ENCODE data around the gene RCN2.

The RCN2 gene

GRCh38 chr15:76912430-76912829, 19.1 kb upstream of the RCN2 start:
- H3K36me3 Mint-ChIP-seq (ENCODE audit: low read depth), result no peaks in the 10 kb centered on the region
- no peak for DNase-seq (ENCODE audit: low spot score)
- peaks cover 12% of the 10 kb centered on the region for H3K27me3 Mint-ChIP-seq (ENCODE audit: low read depth)
- no peaks in the 10 kb centered on the region for H3K9me3 Mint-ChIP-seq
- H3K4me1 Mint-ChIP-seq (ENCODE audit: low read depth), result no peaks in the 10 kb centered on the region
- no peak overlapping the region for H3K4me3 Mint-ChIP-seq
- H3K27ac Mint-ChIP-seq, result no peak overlapping the region

- Mint-ChIP-seq H3K27ac (no peak overlapping the region), H3K4me3 (no peak overlapping the region), H3K27me3 (ENCODE audit: low read depth) (peaks cover 20% of the 10 kb centered on the region), H3K4me1 (ENCODE audit: low read depth) (no peaks in the 10 kb centered on the region), H3K9me3 (no peaks in the 10 kb centered on the region), H3K36me3 (ENCODE audit: low read depth) (no peaks in the 10 kb centered on the region)
- no peak for DNase-seq (ENCODE audit: low spot score)
Observed at GRCh38 chr15:76913737-76914136, 17.8 kb upstream of the RCN2 start.

- Mint-ChIP-seq H3K4me3 (no peak overlapping the region), H3K4me1 (ENCODE audit: low read depth) (no peaks in the 10 kb centered on the region)
Observed at GRCh38 chr15:76916369-76916768, 15.2 kb upstream of the RCN2 start.

GRCh38 chr15:76928201-76928600, 3.3 kb upstream of the RCN2 start:
- peaks cover 33% of the 10 kb centered on the region for H3K27me3 Mint-ChIP-seq (ENCODE audit: low read depth)
- H3K36me3 Mint-ChIP-seq (ENCODE audit: low read depth), result peaks cover 5% of the 10 kb centered on the region
- no peak overlapping the region for H3K4me3 Mint-ChIP-seq
- H3K27ac Mint-ChIP-seq, result no peak overlapping the region
- H3K9me3 Mint-ChIP-seq, result no peaks in the 10 kb centered on the region
- H3K4me1 Mint-ChIP-seq (ENCODE audit: low read depth), result peaks cover 15% of the 10 kb centered on the region
- DNase-seq (ENCODE audit: low spot score), result no peak

More at GRCh38 chr15:76916369-76916768, 15.2 kb upstream of the RCN2 start:
- H3K27me3 Mint-ChIP-seq (ENCODE audit: low read depth), result peaks cover 29% of the 10 kb centered on the region
- no peaks in the 10 kb centered on the region for H3K9me3 Mint-ChIP-seq
- H3K36me3 Mint-ChIP-seq (ENCODE audit: low read depth), result no peaks in the 10 kb centered on the region
- no peak for DNase-seq (ENCODE audit: low spot score)
- H3K27ac Mint-ChIP-seq, result no peak overlapping the region

GRCh38 chr15:76929011-76929760, 2.4 kb upstream of the RCN2 start:
- no peak overlapping the region for H3K27ac Mint-ChIP-seq
- H3K4me1 Mint-ChIP-seq (ENCODE audit: low read depth), result peaks cover 19% of the 10 kb centered on the region
- H3K4me3 Mint-ChIP-seq, result no peak overlapping the region
- peaks cover 30% of the 10 kb centered on the region for H3K27me3 Mint-ChIP-seq (ENCODE audit: low read depth)
- H3K9me3 Mint-ChIP-seq, result no peaks in the 10 kb centered on the region
- peaks cover 12% of the 10 kb centered on the region for H3K36me3 Mint-ChIP-seq (ENCODE audit: low read depth)
- no peak for DNase-seq (ENCODE audit: low spot score)

- H3K27ac Mint-ChIP-seq, result peak overlapping the region; percentile 81
- H3K4me3 Mint-ChIP-seq, result peak overlapping the region; percentile 87
- peaks cover 24% of the 10 kb centered on the region for H3K4me1 Mint-ChIP-seq (ENCODE audit: low read depth)
- H3K9me3 Mint-ChIP-seq, result no peaks in the 10 kb centered on the region
- DNase-seq (ENCODE audit: low spot score), result no peak
- peaks cover 17% of the 10 kb centered on the region for H3K27me3 Mint-ChIP-seq (ENCODE audit: low read depth)
- peaks cover 24% of the 10 kb centered on the region for H3K36me3 Mint-ChIP-seq (ENCODE audit: low read depth)
Observed at GRCh38 chr15:76930831-76931396, 635 bp upstream of the RCN2 start.

GRCh38 chr15:76932135-76932966, 802 bp downstream of the RCN2 start:
- Mint-ChIP-seq H3K4me1 (ENCODE audit: low read depth) (peaks cover 24% of the 10 kb centered on the region), H3K27me3 (ENCODE audit: low read depth) (peaks cover 8% of the 10 kb centered on the region), H3K36me3 (ENCODE audit: low read depth) (peaks cover 35% of the 10 kb centered on the region), H3K9me3 (no peaks in the 10 kb centered on the region), H3K4me3 (peak overlapping the region; percentile 88), H3K27ac (peak overlapping the region; percentile 88)
- DNase-seq (ENCODE audit: low spot score), result no peak

- peaks cover 38% of the 10 kb centered on the region for H3K36me3 Mint-ChIP-seq (ENCODE audit: low read depth)
- no peaks in the 10 kb centered on the region for H3K27me3 Mint-ChIP-seq (ENCODE audit: low read depth)
- no peak overlapping the region for H3K4me3 Mint-ChIP-seq
- H3K4me1 Mint-ChIP-seq (ENCODE audit: low read depth), result peaks cover 27% of the 10 kb centered on the region
- DNase-seq (ENCODE audit: low spot score), result no peak
- H3K9me3 Mint-ChIP-seq, result no peaks in the 10 kb centered on the region
- H3K27ac Mint-ChIP-seq, result no peak overlapping the region
Observed at GRCh38 chr15:76935620-76936019, 4.1 kb downstream of the RCN2 start.

- Mint-ChIP-seq H3K27me3 (ENCODE audit: low read depth) (no peaks in the 10 kb centered on the region), H3K4me1 (ENCODE audit: low read depth) (peaks cover 23% of the 10 kb centered on the region), H3K9me3 (no peaks in the 10 kb centered on the region), H3K36me3 (ENCODE audit: low read depth) (peaks cover 38% of the 10 kb centered on the region), H3K27ac (no peak overlapping the region), H3K4me3 (no peak overlapping the region)
- DNase-seq (ENCODE audit: low spot score), result no peak
Observed at GRCh38 chr15:76936671-76937070, 5.1 kb downstream of the RCN2 start.

- H3K27me3 Mint-ChIP-seq (ENCODE audit: low read depth), result no peaks in the 10 kb centered on the region
- H3K27ac Mint-ChIP-seq, result no peak overlapping the region
- H3K4me1 Mint-ChIP-seq (ENCODE audit: low read depth), result peaks cover 9% of the 10 kb centered on the region
- H3K9me3 Mint-ChIP-seq, result no peaks in the 10 kb centered on the region
- H3K4me3 Mint-ChIP-seq, result no peak overlapping the region
- DNase-seq (ENCODE audit: low spot score), result no peak
- H3K36me3 Mint-ChIP-seq (ENCODE audit: low read depth), result peaks cover 31% of the 10 kb centered on the region
Observed at GRCh38 chr15:76938752-76939151, 7.2 kb downstream of the RCN2 start.

GRCh38 chr15:76939715-76940114, 8.2 kb downstream of the RCN2 start:
- Mint-ChIP-seq H3K4me1 (ENCODE audit: low read depth) (peaks cover 8% of the 10 kb centered on the region), H3K36me3 (ENCODE audit: low read depth) (peaks cover 34% of the 10 kb centered on the region), H3K4me3 (no peak overlapping the region), H3K9me3 (no peaks in the 10 kb centered on the region), H3K27me3 (ENCODE audit: low read depth) (no peaks in the 10 kb centered on the region), H3K27ac (no peak overlapping the region)
- DNase-seq (ENCODE audit: low spot score), result no peak

GRCh38 chr15:76941636-76942035, 10.1 kb downstream of the RCN2 start:
- H3K27ac Mint-ChIP-seq, result no peak overlapping the region
- no peak overlapping the region for H3K4me3 Mint-ChIP-seq
- peaks cover 31% of the 10 kb centered on the region for H3K36me3 Mint-ChIP-seq (ENCODE audit: low read depth)
- H3K27me3 Mint-ChIP-seq (ENCODE audit: low read depth), result no peaks in the 10 kb centered on the region
- no peaks in the 10 kb centered on the region for H3K9me3 Mint-ChIP-seq
- peaks cover 3% of the 10 kb centered on the region for H3K4me1 Mint-ChIP-seq (ENCODE audit: low read depth)
- no peak for DNase-seq (ENCODE audit: low spot score)

GRCh38 chr15:76942331-76942730, 10.8 kb downstream of the RCN2 start:
- Mint-ChIP-seq H3K9me3 (no peaks in the 10 kb centered on the region), H3K27ac (no peak overlapping the region), H3K4me3 (no peak overlapping the region), H3K36me3 (ENCODE audit: low read depth) (peaks cover 31% of the 10 kb centered on the region), H3K4me1 (ENCODE audit: low read depth) (peaks cover 3% of the 10 kb centered on the region), H3K27me3 (ENCODE audit: low read depth) (no peaks in the 10 kb centered on the region)
- no peak for DNase-seq (ENCODE audit: low spot score)

GRCh38 chr15:76945494-76946093, 14.0 kb downstream of the RCN2 start:
- DNase-seq (ENCODE audit: low spot score), result no peak
- Mint-ChIP-seq H3K27me3 (ENCODE audit: low read depth) (no peaks in the 10 kb centered on the region), H3K27ac (no peak overlapping the region), H3K9me3 (no peaks in the 10 kb centered on the region), H3K4me1 (ENCODE audit: low read depth) (no peaks in the 10 kb centered on the region), H3K4me3 (no peak overlapping the region), H3K36me3 (ENCODE audit: low read depth) (peaks cover 38% of the 10 kb centered on the region)
